Activated T-cell treated with anti-CD3 and anti-CD28 coated beads, Interleukin-2, amount 50 U/mL, for 24 hours (primary cell): ENCODE measurements around the gene MAPK10.
"Not testable (repeated sequence)": the region's sequence is repeated elsewhere in the genome, so short reads cannot be mapped to it uniquely, and the experiment has no call there.

Experiments used
- DNase-seq: peaks from one replicate; pipeline ENCODE4 v3.0.0-alpha.2; 2020
- H3K27ac Mint-ChIP-seq: 2 replicates; pipeline ENCODE4 v1.8.0; 2020; ENCODE audit warnings: mild to moderate bottlenecking, mixed read lengths
- H3K27me3 Mint-ChIP-seq: 2 replicates; pipeline ENCODE4 v1.8.0; 2020; ENCODE audit warnings: mixed read lengths
- H3K36me3 Mint-ChIP-seq: 2 replicates; pipeline ENCODE4 v1.8.0; 2020; ENCODE audit warnings: low read depth, mixed read lengths
- H3K4me1 Mint-ChIP-seq: 2 replicates; pipeline ENCODE4 v1.8.0; 2020; ENCODE audit warnings: low read depth, mixed read lengths
- H3K4me3 Mint-ChIP-seq: 2 replicates; pipeline ENCODE4 v1.8.0; 2020; ENCODE audit warnings: mild to moderate bottlenecking, moderate library complexity, mixed read lengths
- H3K9me3 Mint-ChIP-seq: 2 replicates; pipeline ENCODE4 v1.8.0; 2020; ENCODE audit warnings: mixed read lengths

Gene MAPK10

GRCh38 chr4:86233681-86234080, 126.2 kb downstream of the MAPK10 start:
- Mint-ChIP-seq H3K4me1 (no peaks in the 10 kb centered on the region), H3K36me3 (no peaks in the 10 kb centered on the region), H3K27me3 (no peaks in the 10 kb centered on the region), H3K9me3 (peaks cover 15% of the 10 kb centered on the region), H3K4me3 (no peak overlapping the region), H3K27ac (no peak overlapping the region)
- no peak for DNase-seq

- DNase-seq, result no peak
- Mint-ChIP-seq H3K27me3 (no peaks in the 10 kb centered on the region), H3K27ac (no peak overlapping the region), H3K4me1 (no peaks in the 10 kb centered on the region), H3K4me3 (no peak overlapping the region), H3K9me3 (peaks cover 12% of the 10 kb centered on the region), H3K36me3 (no peaks in the 10 kb centered on the region)
Measured at GRCh38 chr4:86233090-86233489, 126.8 kb downstream of the MAPK10 start.

GRCh38 chr4:86223472-86223871, 136.4 kb downstream of the MAPK10 start:
- H3K36me3 Mint-ChIP-seq, result no peaks in the 10 kb centered on the region
- H3K4me1 Mint-ChIP-seq, result no peaks in the 10 kb centered on the region
- no peaks in the 10 kb centered on the region for H3K27me3 Mint-ChIP-seq
- no peak overlapping the region for H3K27ac Mint-ChIP-seq
- H3K4me3 Mint-ChIP-seq, result no peak overlapping the region
- peaks cover 2% of the 10 kb centered on the region for H3K9me3 Mint-ChIP-seq
- DNase-seq, result no peak

GRCh38 chr4:86221002-86221401, 138.9 kb downstream of the MAPK10 start:
- Mint-ChIP-seq H3K9me3 (peaks cover 2% of the 10 kb centered on the region), H3K27ac (no peak overlapping the region), H3K4me1 (no peaks in the 10 kb centered on the region), H3K4me3 (no peak overlapping the region), H3K27me3 (no peaks in the 10 kb centered on the region), H3K36me3 (no peaks in the 10 kb centered on the region)
- DNase-seq, result no peak

- H3K4me1 Mint-ChIP-seq, result no peaks in the 10 kb centered on the region
- no peak overlapping the region for H3K27ac Mint-ChIP-seq
- H3K36me3 Mint-ChIP-seq, result no peaks in the 10 kb centered on the region
- peaks cover 4% of the 10 kb centered on the region for H3K9me3 Mint-ChIP-seq
- no peak for DNase-seq
- no peaks in the 10 kb centered on the region for H3K27me3 Mint-ChIP-seq
- H3K4me3 Mint-ChIP-seq, result no peak overlapping the region
Measured at GRCh38 chr4:86220121-86220520, 139.7 kb downstream of the MAPK10 start.

- no peaks in the 10 kb centered on the region for H3K27me3 Mint-ChIP-seq
- H3K36me3 Mint-ChIP-seq, result no peaks in the 10 kb centered on the region
- H3K4me3 Mint-ChIP-seq, result no peak overlapping the region
- no peak for DNase-seq
- H3K4me1 Mint-ChIP-seq, result no peaks in the 10 kb centered on the region
- H3K27ac Mint-ChIP-seq, result no peak overlapping the region
- H3K9me3 Mint-ChIP-seq, result peaks cover 8% of the 10 kb centered on the region
Measured at GRCh38 chr4:86218746-86219473, 140.9 kb downstream of the MAPK10 start.

GRCh38 chr4:86203176-86203575, 156.7 kb downstream of the MAPK10 start:
- Mint-ChIP-seq H3K27me3 (no peaks in the 10 kb centered on the region), H3K9me3 (no peaks in the 10 kb centered on the region), H3K36me3 (no peaks in the 10 kb centered on the region), H3K27ac (no peak overlapping the region), H3K4me1 (no peaks in the 10 kb centered on the region), H3K4me3 (no peak overlapping the region)
- no peak for DNase-seq

- no peak overlapping the region for H3K27ac Mint-ChIP-seq
- no peak overlapping the region for H3K4me3 Mint-ChIP-seq
- no peaks in the 10 kb centered on the region for H3K4me1 Mint-ChIP-seq
- no peaks in the 10 kb centered on the region for H3K36me3 Mint-ChIP-seq
- H3K27me3 Mint-ChIP-seq, result no peaks in the 10 kb centered on the region
- DNase-seq, result no peak
- H3K9me3 Mint-ChIP-seq, result peaks cover 20% of the 10 kb centered on the region
Measured at GRCh38 chr4:86185659-86186058, 174.2 kb downstream of the MAPK10 start.

- peaks cover 21% of the 10 kb centered on the region for H3K9me3 Mint-ChIP-seq
- no peaks in the 10 kb centered on the region for H3K36me3 Mint-ChIP-seq
- no peak for DNase-seq
- no peak overlapping the region for H3K4me3 Mint-ChIP-seq
- H3K27ac Mint-ChIP-seq, result no peak overlapping the region
- no peaks in the 10 kb centered on the region for H3K27me3 Mint-ChIP-seq
- H3K4me1 Mint-ChIP-seq, result no peaks in the 10 kb centered on the region
Measured at GRCh38 chr4:86184901-86185285, 175.0 kb downstream of the MAPK10 start.

- no peaks in the 10 kb centered on the region for H3K27me3 Mint-ChIP-seq
- H3K4me1 Mint-ChIP-seq, result no peaks in the 10 kb centered on the region
- peaks cover 19% of the 10 kb centered on the region for H3K9me3 Mint-ChIP-seq
- H3K27ac Mint-ChIP-seq, result no peak overlapping the region
- no peaks in the 10 kb centered on the region for H3K36me3 Mint-ChIP-seq
- H3K4me3 Mint-ChIP-seq, result no peak overlapping the region
- no peak for DNase-seq
Measured at GRCh38 chr4:86184216-86184900, 175.5 kb downstream of the MAPK10 start.

GRCh38 chr4:86181585-86181984, 178.3 kb downstream of the MAPK10 start:
- Mint-ChIP-seq H3K9me3 (peaks cover 10% of the 10 kb centered on the region), H3K4me3 (no peak overlapping the region), H3K27me3 (no peaks in the 10 kb centered on the region), H3K4me1 (no peaks in the 10 kb centered on the region), H3K36me3 (no peaks in the 10 kb centered on the region), H3K27ac (no peak overlapping the region)
- no peak for DNase-seq

- Mint-ChIP-seq H3K27ac (no peak overlapping the region), H3K4me1 (no peaks in the 10 kb centered on the region), H3K36me3 (no peaks in the 10 kb centered on the region), H3K9me3 (peaks cover 13% of the 10 kb centered on the region), H3K27me3 (no peaks in the 10 kb centered on the region), H3K4me3 (no peak overlapping the region)
- DNase-seq, result no peak
Measured at GRCh38 chr4:86178211-86178610, 181.6 kb downstream of the MAPK10 start.

GRCh38 chr4:86174506-86174905, 185.3 kb downstream of the MAPK10 start:
- H3K9me3 Mint-ChIP-seq, result peaks cover 11% of the 10 kb centered on the region
- no peak for DNase-seq
- no peaks in the 10 kb centered on the region for H3K36me3 Mint-ChIP-seq
- H3K27ac Mint-ChIP-seq, result no peak overlapping the region
- no peak overlapping the region for H3K4me3 Mint-ChIP-seq
- no peaks in the 10 kb centered on the region for H3K27me3 Mint-ChIP-seq
- H3K4me1 Mint-ChIP-seq, result no peaks in the 10 kb centered on the region

GRCh38 chr4:86168335-86168734, 191.5 kb downstream of the MAPK10 start:
- H3K9me3 Mint-ChIP-seq, H3K27me3 Mint-ChIP-seq, H3K4me3 Mint-ChIP-seq, H3K36me3 Mint-ChIP-seq, H3K4me1 Mint-ChIP-seq, H3K27ac Mint-ChIP-seq, DNase-seq: not testable (repeated sequence)

- Mint-ChIP-seq H3K4me1 (no peaks in the 10 kb centered on the region), H3K27ac (no peak overlapping the region), H3K4me3 (no peak overlapping the region), H3K36me3 (no peaks in the 10 kb centered on the region), H3K9me3 (no peaks in the 10 kb centered on the region), H3K27me3 (no peaks in the 10 kb centered on the region)
- DNase-seq, result no peak
Measured at GRCh38 chr4:86160426-86160825, 199.4 kb downstream of the MAPK10 start.
